Progenitor cell of endocrine pancreas (in vitro differentiated cells): Measurements from ENCODE around the gene POLR2F. TPM values are rescaled to one million over a fixed set of nuclear protein-coding genes. Genes with fewer than 3 reads are reported as not detected.
"Not testable (repeated sequence)": the region's sequence is repeated elsewhere in the genome, so short reads cannot be mapped to it uniquely, and the experiment has no call there.

Source experiments
- DNase-seq: peaks from one replicate; pipeline ENCODE4 v3.0.0; 2021; ENCODE audit warnings: low spot score; ENCODE audit not compliant: unreplicated experiment
- H3K27ac Mint-ChIP-seq: 2 replicates; pipeline ENCODE4 v1.8.0; 2021; ENCODE audit warnings: mild to moderate bottlenecking, moderate library complexity, mixed read lengths
- H3K27me3 Mint-ChIP-seq: 2 replicates; pipeline ENCODE4 v1.8.0; 2021; ENCODE audit warnings: mixed read lengths
- H3K36me3 Mint-ChIP-seq: 2 replicates; pipeline ENCODE4 v1.8.0; 2022; ENCODE audit warnings: mixed read lengths; ENCODE audit not compliant: insufficient read depth
- H3K4me1 Mint-ChIP-seq: 2 replicates; pipeline ENCODE4 v1.8.0; 2021; ENCODE audit warnings: low read depth, mixed read lengths
- H3K4me3 Mint-ChIP-seq: 2 replicates; pipeline ENCODE4 v1.8.0; 2021; ENCODE audit warnings: low read depth, mild to moderate bottlenecking, moderate library complexity, mixed read lengths
- H3K9me3 Mint-ChIP-seq: 2 replicates; pipeline ENCODE4 v1.8.0; 2021; ENCODE audit warnings: low read depth, mixed read lengths
- total RNA-seq: library from RNA; stranded (reverse); gene quantifications from 2 replicates; pipeline ENCODE4 v1.2.1, GENCODE V29; 2021
- TF ChIP-seq, protein P1 (sequence below): fragments of 200-600 bp; sonication (generic); IDR thresholded peaks from one replicate; pipeline ENCODE4 v1.5.0; 2021; ENCODE audit warnings: antibody characterized with exemption, mild to moderate bottlenecking; ENCODE audit not compliant: unreplicated experiment

The POLR2F gene
- total RNA-seq, 1 donor from 2014 or later = 83.1 TPM

GRCh38 chr22:37940698-37941376, 12.7 kb upstream of the POLR2F start:
- Mint-ChIP-seq H3K4me3 (no peak overlapping the region), H3K27me3 (no peaks in the 10 kb centered on the region), H3K36me3 (peaks cover 22% of the 10 kb centered on the region), H3K27ac (no peak overlapping the region), H3K9me3 (no peaks in the 10 kb centered on the region), H3K4me1 (peaks cover 2% of the 10 kb centered on the region)
- TF ChIP-seq, protein P1, sequence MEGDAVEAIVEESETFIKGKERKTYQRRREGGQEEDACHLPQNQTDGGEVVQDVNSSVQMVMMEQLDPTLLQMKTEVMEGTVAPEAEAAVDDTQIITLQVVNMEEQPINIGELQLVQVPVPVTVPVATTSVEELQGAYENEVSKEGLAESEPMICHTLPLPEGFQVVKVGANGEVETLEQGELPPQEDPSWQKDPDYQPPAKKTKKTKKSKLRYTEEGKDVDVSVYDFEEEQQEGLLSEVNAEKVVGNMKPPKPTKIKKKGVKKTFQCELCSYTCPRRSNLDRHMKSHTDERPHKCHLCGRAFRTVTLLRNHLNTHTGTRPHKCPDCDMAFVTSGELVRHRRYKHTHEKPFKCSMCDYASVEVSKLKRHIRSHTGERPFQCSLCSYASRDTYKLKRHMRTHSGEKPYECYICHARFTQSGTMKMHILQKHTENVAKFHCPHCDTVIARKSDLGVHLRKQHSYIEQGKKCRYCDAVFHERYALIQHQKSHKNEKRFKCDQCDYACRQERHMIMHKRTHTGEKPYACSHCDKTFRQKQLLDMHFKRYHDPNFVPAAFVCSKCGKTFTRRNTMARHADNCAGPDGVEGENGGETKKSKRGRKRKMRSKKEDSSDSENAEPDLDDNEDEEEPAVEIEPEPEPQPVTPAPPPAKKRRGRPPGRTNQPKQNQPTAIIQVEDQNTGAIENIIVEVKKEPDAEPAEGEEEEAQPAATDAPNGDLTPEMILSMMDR = no peak
- DNase-seq = no peak

- H3K4me1 Mint-ChIP-seq = peaks cover 2% of the 10 kb centered on the region
- H3K27me3 Mint-ChIP-seq = no peaks in the 10 kb centered on the region
- no peak for DNase-seq
- no peaks in the 10 kb centered on the region for H3K9me3 Mint-ChIP-seq
- no peak overlapping the region for H3K27ac Mint-ChIP-seq
- no peak overlapping the region for H3K4me3 Mint-ChIP-seq
- H3K36me3 Mint-ChIP-seq = peaks cover 19% of the 10 kb centered on the region
- TF ChIP-seq, protein P1 = no peak
Measured at GRCh38 chr22:37942133-37942532, 11.4 kb upstream of the POLR2F start.

DNA sequence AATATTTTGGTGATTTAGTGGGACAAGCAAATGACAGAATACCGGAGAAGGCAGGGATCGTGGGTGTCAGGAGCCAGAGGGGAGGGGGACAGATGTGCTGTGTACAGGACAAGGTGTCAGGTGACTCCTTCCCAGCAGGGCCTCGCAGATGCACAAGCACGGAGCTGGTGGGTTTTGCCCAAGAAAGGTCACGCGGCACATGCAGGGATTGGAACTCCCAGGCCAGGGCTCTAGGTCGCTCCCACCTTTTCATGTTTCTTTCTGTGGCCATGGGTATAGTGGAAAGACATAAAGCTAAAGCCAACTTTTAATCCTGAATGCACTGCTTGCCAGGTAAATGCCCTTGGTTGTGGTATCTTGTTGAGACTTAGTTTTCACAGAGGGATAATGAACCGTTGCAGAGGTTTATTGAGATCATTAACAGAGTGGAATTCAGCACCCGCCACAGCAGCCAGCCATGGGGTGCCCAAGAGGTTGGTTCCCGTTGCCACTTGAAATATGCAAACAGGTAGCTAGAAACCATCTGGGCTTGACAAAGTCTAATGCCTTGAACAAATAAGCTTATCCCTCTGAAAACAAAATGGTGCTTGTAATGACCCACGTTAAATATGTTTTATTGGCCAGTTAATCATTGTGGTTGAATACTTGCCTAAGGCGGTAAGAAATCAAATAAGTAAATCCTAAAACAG, 10.2 kb upstream of the POLR2F start:
- Mint-ChIP-seq H3K4me1 (peaks cover 2% of the 10 kb centered on the region), H3K36me3 (peaks cover 14% of the 10 kb centered on the region), H3K27me3 (no peaks in the 10 kb centered on the region), H3K27ac (no peak overlapping the region), H3K9me3 (no peaks in the 10 kb centered on the region), H3K4me3 (no peak overlapping the region)
- DNase-seq = no peak
- TF ChIP-seq, protein P1 = no peak

GRCh38 chr22:37943825-37944198, 9.7 kb upstream of the POLR2F start:
- no peak for DNase-seq
- Mint-ChIP-seq H3K4me1 (peaks cover 2% of the 10 kb centered on the region), H3K27me3 (no peaks in the 10 kb centered on the region), H3K27ac (no peak overlapping the region), H3K4me3 (no peak overlapping the region), H3K9me3 (no peaks in the 10 kb centered on the region), H3K36me3 (peaks cover 14% of the 10 kb centered on the region)
- TF ChIP-seq, protein P1 = no peak

GRCh38 chr22:37944423-37944822, 9.1 kb upstream of the POLR2F start:
- not testable (repeated sequence) for H3K4me3 Mint-ChIP-seq, H3K9me3 Mint-ChIP-seq, H3K27ac Mint-ChIP-seq, H3K27me3 Mint-ChIP-seq, DNase-seq, H3K4me1 Mint-ChIP-seq
- H3K36me3 Mint-ChIP-seq = peaks cover 14% of the 10 kb centered on the region

DNA sequence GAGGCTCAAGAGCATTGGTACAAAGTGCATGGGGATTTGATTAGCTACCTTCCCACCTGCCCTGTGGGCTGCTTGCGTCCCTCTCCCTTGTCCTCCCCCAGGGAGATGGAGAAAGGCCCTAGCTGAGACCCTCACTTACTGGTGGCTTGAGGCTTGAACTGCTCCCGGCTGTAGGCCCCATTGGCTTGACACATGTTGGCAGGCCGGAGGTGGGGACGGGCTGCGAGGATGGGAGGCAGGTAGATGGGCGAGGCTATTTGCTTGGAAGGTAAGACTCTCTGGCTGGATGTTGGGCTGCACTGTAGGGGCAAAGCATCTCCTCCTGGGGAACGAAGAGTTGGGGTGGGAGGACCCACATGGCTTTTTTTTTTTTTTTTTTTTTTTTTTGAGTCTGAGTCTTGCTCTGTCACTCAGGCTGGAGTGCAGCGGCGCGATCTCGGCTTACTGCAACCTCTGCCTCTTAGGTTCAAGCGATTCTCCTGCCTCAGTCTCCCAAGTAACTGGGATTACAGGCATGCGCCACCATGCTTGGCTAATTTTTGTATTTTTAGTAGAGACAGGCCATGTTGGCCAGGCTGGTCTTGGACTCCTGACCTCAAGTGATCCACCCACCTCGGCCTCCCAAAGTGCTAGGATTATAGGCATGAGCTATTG, 6.2 kb upstream of the POLR2F start:
- not testable (repeated sequence) for H3K4me1 Mint-ChIP-seq, H3K36me3 Mint-ChIP-seq, H3K4me3 Mint-ChIP-seq, DNase-seq, H3K27ac Mint-ChIP-seq, H3K9me3 Mint-ChIP-seq, H3K27me3 Mint-ChIP-seq
